ENCODE data around the gene MMP25.

The MMP25 gene

GRCh38 chr16:3045758-3046640 lies at the start of gene MMP25:
TSS of gene MMP25 (plus strand) at chr16:3046561. CDS start at chr16:3046918, 357 bp downstream.
- no peak for DNase-seq (ENCODE audit: low read depth)

GRCh38 chr16:2999929-3000328 lies 46.4 kb upstream of the MMP25 start:
- no peak for DNase-seq (ENCODE audit: low read depth)

DNA sequence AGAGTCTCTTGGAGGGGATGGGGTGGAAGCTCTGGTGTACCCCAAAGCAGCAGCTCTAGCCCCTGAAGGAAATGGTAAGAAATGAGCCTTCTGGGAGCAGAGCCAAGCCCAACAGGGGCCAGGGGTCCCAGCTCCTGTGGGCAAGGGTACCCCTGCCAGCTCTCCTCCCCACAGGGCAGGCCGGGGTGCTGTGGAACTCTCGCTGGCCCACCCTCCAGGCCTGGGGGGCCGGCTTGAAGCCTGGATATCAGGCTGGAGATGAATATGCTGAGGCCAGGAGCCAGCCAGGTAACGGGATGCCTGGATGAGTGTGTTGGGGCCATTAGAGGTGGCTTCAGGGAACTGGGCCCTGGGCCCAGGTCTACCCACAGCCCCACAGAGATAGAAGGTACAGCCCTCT lies 45.8 kb upstream of the MMP25 start:
- DNase-seq (ENCODE audit: low read depth): no peak

- DNase-seq (ENCODE audit: low read depth): no peak
Observed at GRCh38 chr16:3001316-3001715, 45.0 kb upstream of the MMP25 start.

DNA sequence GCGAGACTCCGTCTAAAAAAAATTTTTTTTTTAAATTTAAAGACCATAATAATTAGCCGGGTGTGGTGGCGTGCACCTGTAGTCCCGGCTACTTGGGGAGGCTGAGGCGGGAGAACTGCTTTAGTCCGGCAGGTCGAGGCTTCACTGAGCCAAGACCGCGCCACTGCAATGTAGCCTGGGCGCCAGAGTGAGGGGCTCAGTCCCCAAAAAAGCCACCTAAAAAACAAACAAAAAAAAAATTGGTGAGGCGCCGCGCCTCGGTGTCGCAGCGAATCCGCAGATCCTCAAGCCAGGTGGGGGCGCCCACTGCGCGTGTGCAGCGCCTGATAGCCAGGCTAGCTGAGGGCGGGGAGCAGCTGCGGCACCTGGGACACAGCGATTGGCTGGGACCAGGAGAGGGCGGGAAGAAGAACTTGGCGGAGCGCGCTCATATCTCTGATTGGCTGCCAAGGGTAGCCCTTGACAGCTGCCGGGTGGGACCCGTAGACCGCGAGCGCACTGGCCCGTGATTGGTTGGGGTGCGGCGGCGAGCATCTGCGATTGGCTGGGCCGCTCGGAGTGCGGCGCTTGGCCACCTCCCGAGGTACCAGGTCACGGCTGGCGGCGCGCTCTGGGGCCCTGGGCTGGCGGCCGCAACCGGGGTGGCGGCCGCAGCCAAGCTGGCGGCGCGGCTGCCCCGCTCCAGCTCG lies 42.6 kb upstream of the MMP25 start:
- DNase-seq (ENCODE audit: low read depth): peak; percentile 81

DNA sequence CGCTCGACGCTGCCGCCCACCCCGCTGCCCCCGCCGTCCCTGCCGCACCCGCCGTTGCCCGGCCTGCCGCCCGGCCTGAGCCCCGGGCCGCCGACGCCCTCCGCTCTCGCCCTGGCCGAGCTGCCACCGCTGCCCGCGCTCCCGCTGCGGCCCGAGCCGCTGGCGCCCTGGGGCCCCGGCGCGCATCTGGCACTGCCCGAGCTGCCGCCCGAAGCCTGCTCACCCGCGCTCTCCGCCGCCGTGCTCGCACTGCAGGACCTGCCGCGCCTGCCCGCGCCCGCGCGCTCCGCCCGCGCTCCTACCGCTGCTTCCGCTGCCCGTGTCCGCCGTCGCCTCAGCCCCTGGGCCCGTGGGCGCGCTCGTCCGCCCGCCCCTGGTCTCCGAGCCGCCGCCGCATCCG lies 42.0 kb upstream of the MMP25 start:
- DNase-seq (ENCODE audit: low read depth): no peak

DNA sequence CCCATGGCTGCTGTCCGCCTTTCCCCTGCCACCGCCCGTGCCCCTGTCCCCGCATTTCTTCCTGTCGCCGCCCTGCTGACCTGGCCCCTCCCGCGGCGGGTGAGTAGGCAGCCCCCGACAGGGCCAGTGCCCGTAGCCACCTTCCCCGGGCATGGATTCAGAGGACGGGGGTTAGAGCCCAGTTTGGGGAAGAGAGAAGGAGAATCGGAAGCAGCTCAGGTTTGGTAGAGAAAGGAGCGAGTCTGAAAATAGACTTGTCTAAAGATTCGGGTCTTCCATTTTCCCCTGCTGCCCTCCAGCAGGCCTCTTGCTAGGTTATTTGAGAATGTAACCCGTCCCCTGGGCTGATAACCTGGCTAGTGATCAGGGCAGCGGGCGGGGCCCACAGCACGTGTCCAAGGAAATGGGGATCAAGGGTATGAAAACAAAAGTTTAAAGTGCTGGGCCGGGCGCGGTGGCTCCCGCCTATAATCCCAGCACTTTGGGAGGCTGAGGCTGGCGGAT lies 41.5 kb upstream of the MMP25 start:
- DNase-seq (ENCODE audit: low read depth): no peak

GRCh38 chr16:3007059-3007956 lies 39.1 kb upstream of the MMP25 start:
- no peak for DNase-seq (ENCODE audit: low read depth)

DNA sequence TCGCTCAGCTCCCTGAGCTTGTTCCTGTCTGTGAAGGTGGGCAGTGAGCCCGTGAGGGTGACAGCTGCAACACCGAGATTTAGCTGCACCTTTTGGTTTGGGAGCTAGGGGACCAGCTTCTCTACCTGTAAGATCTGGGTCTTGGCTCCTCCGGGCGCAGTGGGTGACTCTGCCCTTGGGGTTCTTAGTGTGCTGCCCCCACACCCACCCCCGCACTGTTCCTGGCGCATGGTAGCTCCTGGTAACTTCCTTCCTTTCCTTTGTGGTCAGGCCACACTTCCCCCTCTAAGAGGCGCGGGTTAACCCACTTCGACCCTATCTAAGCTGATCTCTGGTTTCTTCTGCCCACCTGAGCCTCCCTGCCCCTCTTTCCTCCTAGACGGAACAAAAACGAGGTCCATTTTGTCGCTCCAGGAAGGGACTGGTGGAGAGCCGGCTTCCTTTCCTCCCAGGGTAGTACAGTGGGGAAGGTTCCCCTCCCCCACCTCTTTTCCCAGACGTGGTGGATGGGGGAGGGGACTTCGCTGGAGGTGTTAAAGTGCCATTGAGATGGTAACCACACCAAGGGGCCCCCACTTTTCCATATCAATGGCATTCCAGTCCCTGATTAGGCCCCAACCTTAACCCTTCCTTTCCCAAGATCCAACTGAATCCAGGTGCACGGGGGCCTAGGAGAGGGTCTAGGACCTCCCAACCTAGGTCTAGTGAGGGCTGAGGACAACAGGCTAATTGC lies 38.2 kb upstream of the MMP25 start:
- DNase-seq (ENCODE audit: low read depth): no peak

DNA sequence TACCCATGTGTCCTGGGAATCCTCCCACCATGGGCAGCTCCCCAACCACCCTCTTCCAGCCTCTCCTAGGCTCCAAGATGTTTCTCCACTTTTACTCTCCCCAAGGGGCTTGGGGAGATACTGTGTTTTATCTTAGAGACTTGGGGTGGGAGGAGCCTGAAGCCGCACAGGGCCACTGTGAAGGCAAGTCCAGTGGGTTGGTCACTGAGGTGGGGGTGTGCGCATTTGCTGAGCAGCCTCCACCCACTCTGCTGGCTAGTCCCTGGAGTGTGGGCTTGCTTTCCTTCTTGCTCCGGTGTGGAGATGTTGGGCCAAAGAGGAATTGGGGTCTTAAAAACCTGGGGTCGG lies 37.7 kb upstream of the MMP25 start:
- DNase-seq (ENCODE audit: low read depth): no peak

DNA sequence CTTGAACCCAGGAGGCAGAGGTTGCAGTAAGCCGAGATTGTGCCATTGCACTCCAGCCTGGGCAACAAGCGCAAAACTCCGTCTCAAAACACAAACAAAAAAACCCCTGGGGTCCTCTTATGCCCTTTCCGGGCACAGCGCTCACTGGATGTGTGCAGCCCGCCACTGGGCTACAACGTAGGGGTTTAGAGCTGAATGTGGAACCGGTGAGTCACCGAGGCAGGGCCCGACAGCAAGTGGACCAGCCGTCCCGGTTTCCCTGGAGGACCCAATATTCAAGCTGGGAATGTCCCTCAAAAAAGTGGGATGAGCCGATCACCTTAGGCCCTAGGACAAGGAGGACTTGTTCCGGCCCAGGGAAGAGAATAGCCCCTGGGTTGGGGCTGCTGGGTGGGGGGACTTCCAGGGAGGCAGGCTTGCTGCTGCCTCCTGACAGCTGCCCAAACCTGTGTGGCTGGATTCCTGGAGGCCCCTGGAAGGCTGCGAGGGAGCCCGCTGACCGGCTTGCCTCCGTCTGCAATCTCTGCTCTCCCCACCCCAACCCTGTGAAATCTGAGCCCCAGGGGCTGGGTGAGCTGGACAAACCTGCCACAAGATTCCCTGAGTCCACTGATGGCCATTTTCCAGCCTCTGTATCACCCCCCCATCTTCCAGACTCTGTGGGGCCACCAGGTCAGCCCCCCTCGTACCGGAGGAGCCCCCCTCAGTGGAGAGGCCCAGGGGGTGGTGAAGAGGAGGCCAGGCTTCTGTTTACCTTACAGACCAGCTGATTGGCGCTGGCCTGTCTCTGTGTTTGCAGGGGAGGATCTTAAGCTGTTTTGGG lies 36.6 kb upstream of the MMP25 start:
- no peak for DNase-seq (ENCODE audit: low read depth)

- DNase-seq (ENCODE audit: low read depth): no peak
Observed at GRCh38 chr16:3010510-3010909, 35.9 kb upstream of the MMP25 start.

DNA sequence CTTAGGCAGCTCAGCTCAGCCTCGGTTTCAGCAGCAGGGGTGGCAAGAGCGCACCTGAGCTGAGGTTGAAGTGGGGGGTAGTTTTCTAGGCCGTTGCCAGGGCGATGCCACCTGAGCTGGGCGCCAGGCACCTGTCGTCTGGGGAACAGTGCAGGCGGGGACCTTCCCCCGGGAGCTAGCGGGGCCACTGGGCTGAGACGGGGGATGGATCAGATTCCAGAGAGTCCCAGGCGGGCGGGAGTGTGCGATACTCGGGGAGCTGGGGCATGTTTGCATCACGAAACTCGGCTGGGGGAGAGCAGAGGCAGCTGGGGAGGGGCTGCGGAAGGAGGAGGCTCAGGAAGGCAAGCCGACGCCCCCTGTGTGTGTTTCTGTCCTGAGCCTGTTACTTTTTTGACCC lies 34.1 kb upstream of the MMP25 start:
- no peak for DNase-seq (ENCODE audit: low read depth)

DNA sequence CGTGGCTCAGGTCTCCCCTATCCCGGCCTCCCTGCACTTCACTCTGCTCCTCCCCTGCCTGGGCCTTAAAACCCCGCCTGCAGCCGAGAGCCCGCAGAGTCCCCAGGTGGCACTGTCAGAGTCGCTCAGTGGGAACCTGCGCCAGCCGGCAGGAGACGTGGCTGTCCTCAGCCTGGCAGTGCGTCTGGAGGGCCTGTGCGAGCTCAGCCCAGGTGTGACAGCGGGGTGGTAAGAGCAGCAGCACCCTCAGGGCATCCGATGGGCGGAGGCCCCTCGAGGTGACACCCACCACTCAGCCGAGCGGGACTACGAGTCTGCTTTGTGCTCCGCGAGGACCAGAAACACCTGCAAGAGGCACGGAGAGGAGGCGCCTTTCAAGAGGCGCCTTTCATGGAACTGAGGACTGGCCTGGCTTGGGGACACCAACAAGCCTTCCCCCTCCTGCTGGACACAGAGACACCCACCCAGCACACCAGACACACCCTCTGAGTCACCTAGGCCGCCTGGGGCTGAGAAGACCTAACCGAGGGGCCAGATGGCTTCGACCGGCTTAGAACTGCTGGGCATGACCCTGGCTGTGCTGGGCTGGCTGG lies 33.4 kb upstream of the MMP25 start, which contains the start of gene CLDN9:
Gene CLDN9 (plus strand): TSS at position 96 of the 593 bp plus-strand sequence. CDS start 440 bp downstream, at position 536.
- DNase-seq (ENCODE audit: low read depth): no peak

GRCh38 chr16:3013491-3013951 lies 32.8 kb upstream of the MMP25 start:
- DNase-seq (ENCODE audit: low read depth): no peak

GRCh38 chr16:3013998-3014690 lies 32.2 kb upstream of the MMP25 start:
- no peak for DNase-seq (ENCODE audit: low read depth)

DNA sequence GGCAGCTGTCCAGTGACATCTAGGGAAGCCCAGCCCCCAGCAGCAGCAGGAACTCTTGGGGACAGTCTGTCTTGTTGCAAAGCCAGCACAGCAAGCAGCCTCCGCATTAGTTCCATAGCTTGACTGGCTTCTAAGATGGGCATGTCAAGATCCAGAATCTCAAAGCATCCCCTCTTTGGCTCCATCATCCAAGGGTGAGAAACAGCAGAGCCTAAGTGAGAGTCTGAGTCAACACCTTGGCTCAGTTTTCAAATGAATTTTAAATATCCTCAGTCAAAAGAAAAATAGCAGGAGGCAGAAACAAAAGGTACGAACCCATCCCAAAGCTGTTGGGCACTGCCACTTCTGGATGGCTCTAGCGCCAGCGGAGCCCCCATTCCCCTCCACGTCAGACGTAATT lies 31.4 kb upstream of the MMP25 start:
- DNase-seq (ENCODE audit: low read depth): no peak

DNA sequence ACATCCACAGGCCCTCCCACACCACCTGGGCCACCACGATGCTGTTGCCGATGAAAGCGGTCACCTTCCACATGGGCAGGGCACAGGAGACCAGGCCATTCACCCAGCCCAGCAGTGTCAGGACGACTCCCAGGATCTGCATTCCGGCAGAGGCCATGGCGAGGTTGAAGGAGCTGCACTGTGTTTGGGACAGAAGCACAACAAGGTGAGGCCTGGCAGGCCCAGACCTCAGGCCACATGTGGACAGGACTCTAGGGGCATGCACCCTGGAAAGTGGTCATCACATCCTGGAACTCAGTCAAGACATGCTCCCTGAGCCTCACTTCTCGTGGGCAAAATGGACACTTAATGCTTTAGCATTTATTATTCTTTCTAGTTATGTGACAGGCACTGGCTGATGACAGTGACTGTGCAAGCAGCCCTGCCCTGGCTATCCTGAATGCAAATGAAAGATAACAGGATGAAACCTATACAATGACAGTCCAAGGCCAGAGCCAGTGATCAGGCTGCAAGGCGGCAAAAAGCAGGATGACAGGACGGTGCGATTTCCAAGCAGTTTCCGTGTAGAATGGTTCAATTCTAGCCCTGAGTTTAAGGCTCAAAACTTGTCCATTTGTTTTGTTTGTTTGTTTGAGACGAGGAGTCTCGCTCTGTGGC lies 30.4 kb upstream of the MMP25 start:
- DNase-seq (ENCODE audit: low read depth): no peak

GRCh38 chr16:3017344-3017743 lies 29.0 kb upstream of the MMP25 start:
- no peak for DNase-seq (ENCODE audit: low read depth)
